ENCODE measurements around the gene ANKMY2. TPM values are rescaled to one million over a fixed set of nuclear protein-coding genes. Genes with fewer than 3 reads are reported as not detected.

The ANKMY2 gene
- total and polyA plus RNA-seq, 2 donors: 13.1 to 18.2 TPM

Other genes with a start within 250 kb of the ANKMY2 start
- 1.4 TPM for gene CRPPA, start 224.2 kb downstream of the ANKMY2 start, total RNA-seq
- gene CRPPA, start 224.2 kb downstream of the ANKMY2 start, polyA plus RNA-seq: 0.32 TPM
- gene SOSTDC1, start 180.0 kb downstream of the ANKMY2 start, total RNA-seq: 2.0 TPM
- 0.64 TPM for gene SOSTDC1, start 180.0 kb downstream of the ANKMY2 start, polyA plus RNA-seq
- not detected for gene LRRC72, start 118.9 kb downstream of the ANKMY2 start, total RNA-seq
- gene LRRC72, start 118.9 kb downstream of the ANKMY2 start, polyA plus RNA-seq: not detected
- gene BZW2, start 427 bp upstream of the ANKMY2 start, total RNA-seq: 41.1 TPM
- gene BZW2, start 427 bp upstream of the ANKMY2 start, polyA plus RNA-seq: 40.3 TPM
- gene TSPAN13, start 108.0 kb upstream of the ANKMY2 start, total RNA-seq: 10.5 TPM
- gene TSPAN13, start 108.0 kb upstream of the ANKMY2 start, polyA plus RNA-seq: 51.9 TPM
- gene AGR2, start 159.2 kb upstream of the ANKMY2 start, total RNA-seq: 1.7 TPM
- 4.5 TPM for gene AGR2, start 159.2 kb upstream of the ANKMY2 start, polyA plus RNA-seq
- gene AGR3, start 236.2 kb upstream of the ANKMY2 start, total RNA-seq: not detected
- 1.3 TPM for gene AGR3, start 236.2 kb upstream of the ANKMY2 start, polyA plus RNA-seq